Activated gamma-delta T cell treated with anti-CD3 and anti-CD28 coated beads, Interleukin-2, amount 50 U/mL, for 16 hours (primary cell): ENCODE measurements around the gene HSPA5.
"Not testable (repeated sequence)": the region's sequence is repeated elsewhere in the genome, so short reads cannot be mapped to it uniquely, and the experiment has no call there.

Experiments used
- DNase-seq: peaks from one replicate; pipeline ENCODE4 v3.0.0-alpha.2; 2020; ENCODE audit warnings: low read depth

HSPA5 gene

DNA sequence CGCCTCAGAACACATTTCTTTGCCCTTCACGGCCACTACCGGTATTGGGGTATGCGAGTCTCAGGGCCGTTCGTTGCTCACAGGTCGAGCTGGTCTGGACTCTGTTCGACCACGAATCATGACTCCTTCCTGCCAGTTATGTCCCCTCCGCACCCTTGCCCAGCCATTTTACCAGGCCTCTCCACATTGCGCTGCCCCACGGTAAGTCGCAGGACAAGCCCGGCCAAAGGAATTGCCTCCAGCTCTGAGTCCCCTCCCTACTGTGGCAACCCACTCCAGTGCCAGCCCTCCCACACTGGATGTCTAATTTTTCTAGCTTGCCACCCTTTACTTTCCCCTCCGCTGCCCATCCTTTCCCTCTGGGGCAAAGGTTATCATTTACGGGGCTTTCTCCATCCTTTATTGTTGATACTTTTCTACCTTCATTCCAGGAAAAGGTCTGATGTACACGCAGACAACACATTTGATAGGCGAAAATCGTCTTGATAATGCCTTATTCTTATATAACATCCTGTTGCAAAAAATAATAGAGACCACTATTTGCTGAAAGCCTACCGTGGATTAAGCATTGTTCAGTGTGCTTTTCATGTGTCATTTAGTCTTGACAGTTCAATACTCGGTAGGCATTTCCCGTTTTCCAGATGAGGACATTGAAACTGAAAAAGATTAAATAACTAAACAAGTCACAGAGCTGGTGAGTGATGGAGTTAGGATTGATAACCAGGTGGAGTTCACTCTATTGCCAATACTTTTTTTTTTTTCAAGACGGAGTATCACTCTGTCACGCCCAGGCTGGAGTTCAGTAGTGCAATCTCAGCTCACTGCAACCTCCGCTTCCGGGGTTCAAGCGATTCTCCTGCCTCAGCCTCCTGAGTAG is 958 bp upstream of the HSPA5 start:
- DNase-seq: no peak

DNA sequence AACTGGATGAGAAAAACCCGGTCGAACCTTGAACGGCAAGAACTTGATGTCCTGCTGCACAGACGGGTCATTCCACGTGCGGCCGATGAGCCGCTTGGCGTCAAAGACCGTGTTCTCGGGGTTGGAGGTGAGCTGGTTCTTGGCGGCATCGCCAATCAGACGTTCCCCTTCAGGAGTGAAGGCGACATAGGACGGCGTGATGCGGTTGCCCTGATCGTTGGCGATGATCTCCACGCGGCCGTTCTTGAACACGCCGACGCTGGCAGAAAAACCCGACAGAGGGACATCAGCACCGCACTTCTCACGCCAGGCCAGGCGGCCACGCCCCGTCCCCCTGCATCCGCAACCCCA is 519 bp downstream of the HSPA5 start:
- no peak for DNase-seq

DNA sequence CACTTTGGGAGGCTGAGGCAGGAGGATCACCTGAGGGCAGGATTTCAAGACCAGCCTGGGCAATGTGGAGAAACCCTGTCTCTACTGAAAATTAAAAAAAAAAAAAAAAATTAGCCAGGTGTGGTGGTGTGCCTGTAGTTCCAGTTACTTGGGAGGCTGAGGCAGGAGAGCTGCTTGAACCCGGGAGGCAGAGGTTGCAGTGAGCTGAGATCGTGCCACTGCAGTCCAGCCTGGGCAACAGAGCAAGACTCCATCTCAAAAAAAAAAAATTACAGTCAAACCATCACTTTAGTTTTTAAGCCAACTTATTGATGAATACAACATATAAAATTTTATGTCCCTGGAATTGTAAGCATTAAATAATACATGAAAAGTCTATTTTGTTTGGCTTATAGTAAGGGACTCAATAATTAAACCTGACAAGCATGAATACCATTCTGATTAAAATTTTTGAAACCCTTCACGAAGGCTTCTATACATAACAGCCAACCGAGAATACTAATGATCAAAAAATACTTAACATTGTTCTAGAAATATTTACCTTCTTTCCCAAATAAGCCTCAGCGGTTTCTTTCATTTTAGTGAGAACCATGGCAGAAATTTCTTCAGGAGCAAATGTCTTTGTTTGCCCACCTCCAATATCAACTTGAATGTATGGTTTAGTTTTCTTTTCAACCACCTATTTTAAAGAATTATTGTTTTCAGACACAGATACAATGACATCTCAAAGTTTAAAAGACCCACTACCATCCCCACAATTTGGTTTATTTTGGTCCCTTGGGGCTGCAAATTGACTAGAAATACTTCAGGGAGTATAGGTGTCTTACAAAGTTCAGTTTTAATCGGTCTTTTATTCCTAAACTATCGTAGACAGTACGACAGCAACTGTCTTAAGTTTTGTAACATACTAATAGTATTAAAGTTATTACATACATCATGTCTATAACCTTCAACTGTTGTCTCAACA is 1.2 kb downstream of the HSPA5 start:
- no peak for DNase-seq

DNA sequence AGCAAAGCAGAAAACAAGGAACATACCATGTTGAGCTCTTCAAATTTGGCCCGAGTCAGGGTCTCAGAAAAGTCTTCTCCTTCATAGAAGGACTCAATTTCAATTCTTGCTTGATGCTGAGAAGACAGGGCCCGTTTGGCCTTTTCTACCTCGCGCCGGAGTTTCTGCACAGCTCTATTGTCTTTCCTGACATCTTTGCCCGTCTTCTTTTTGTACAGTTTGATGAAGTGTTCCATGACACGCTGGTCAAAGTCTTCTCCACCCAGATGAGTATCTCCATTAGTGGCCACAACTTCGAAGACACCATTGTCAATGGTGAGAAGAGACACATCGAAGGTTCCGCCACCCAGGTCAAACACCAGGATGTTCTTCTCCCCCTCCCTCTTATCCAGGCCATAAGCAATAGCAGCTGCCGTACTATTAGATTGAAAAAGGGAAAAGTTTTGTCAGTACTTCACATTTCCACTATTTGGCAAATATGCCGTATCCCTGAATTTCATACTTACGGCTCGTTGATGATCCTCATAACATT is 2.2 kb downstream of the HSPA5 start:
- no peak for DNase-seq

DNA sequence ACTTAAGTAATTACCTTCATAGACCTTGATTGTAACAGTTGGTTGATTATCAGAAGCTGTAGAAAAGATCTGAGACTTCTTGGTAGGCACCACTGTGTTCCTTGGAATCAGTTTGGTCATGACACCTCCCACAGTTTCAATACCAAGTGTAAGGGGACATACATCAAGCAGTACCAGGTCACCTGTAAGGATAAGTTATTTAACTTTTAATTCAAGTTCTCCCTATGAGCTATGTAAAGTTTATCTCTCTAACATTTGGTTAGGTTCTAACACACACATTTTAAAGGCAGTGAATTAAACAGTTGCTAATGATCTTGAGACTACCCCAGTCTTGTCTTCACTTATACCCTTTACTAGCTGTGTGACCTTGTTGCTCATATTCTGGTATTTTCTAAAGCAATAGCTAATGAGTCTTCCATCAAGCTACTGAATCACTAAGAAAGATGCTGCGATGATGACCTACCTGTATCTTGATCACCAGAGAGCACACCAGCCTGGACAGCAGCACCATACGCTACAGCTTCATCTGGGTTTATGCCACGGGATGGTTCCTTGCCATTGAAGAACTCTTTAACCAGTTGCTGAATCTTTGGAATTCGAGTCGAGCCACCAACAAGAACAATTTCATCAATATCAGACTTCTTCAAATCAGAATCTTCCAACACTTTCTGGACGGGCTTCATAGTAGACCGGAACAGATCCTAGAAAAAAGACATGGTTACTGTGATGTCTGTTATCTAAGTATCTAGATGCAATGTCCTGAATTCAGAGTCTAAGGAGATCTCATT is 2.8 kb downstream of the HSPA5 start:
- no peak for DNase-seq

DNA sequence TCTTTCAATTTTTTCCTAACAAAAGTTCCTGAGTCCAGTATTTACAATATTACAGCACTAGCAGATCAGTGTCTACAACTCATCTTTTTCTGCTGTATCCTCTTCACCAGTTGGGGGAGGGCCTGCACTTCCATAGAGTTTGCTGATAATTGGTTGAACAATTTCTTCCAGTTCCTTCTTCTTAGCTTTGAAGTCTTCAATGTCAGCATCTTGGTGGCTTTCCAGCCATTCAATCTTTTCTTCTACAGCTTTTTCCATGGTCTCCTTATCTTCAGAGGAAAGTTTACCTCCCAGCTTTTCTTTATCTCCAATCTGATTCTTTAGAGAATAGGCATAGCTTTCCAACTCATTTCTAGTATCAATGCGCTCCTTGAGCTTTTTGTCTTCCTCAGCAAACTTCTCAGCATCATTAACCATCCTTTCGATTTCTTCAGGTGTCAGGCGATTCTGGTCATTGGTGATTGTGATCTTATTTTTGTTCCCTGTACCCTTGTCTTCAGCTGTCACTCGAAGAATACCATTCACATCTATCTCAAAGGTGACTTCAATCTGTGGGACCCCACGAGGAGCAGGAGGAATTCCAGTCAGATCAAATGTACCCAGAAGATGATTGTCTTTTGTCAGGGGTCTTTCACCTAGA is 4.5 kb downstream of the HSPA5 start:
- not testable (repeated sequence) for DNase-seq

DNA sequence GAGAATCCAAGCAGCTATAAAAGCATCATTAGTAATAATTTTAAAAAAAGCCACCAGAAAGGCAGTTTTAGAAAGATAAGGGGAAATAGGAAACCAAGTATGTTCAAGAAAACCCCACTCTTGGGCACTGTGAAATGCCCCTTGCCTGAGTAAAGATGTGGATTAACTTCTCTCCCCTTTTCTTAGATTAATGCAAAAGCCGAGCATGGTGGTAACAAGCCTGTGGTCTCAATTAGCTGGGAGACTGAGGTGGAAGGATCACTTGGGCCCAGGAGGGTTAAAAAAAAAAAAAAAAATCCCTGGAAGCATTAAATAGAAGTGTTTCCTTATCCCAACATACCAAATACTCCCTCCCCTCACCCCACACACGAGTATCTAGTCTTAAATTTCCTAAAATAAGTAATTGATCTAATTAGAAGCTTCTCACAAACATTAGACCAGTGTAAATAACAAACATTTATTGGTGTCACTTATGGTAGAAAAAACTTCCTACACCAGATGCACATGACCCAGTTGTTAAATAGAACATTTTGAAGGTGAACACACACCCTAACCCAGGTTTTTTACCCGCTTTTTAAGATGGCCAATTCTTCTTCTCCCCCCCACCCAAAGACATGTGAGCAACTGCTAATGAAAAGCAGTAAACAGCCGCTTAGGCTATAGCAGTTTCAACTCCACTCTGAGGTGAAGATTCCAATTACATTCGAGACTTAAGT is 5.2 kb downstream of the HSPA5 start:
- DNase-seq: no peak

DNA sequence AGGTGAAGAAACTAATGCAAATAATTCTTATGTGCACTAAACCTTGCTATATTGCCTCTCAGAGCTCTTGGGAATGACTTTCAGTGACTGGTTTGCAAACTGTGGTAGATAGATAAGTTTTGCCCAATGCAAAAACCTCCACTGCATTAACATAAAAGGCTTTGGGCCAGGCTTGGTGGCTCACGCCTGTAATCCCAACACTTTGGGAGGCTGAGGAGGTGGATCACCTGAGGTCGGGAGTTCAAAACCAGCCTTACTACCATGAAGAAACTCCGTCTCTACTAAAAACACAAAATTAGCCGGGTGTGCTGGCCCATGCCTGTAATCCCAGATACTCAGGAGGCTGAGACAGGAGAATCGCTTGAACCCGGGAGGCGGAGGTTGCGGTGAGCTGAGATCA is 7.0 kb downstream of the HSPA5 start:
- not testable (repeated sequence) for DNase-seq

DNA sequence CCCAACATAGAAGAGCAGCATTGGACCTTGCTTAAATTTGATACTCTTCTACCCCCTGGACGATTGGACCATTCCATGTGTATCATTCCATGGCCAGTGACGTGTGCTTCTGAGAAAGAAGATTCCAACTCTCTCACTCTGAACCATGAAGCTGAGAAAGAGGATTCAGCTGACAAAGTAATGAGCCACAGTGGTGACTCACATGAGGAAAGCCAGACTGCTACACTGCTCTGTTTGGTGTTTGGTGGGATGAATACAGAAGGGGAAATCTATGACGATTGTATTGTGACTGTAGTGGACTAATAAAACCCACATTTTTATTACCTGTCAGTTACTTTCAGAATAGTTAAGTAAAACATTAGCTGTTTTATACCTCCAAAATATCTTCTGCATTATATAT is 7.5 kb downstream of the HSPA5 start:
- DNase-seq: no peak

DNA sequence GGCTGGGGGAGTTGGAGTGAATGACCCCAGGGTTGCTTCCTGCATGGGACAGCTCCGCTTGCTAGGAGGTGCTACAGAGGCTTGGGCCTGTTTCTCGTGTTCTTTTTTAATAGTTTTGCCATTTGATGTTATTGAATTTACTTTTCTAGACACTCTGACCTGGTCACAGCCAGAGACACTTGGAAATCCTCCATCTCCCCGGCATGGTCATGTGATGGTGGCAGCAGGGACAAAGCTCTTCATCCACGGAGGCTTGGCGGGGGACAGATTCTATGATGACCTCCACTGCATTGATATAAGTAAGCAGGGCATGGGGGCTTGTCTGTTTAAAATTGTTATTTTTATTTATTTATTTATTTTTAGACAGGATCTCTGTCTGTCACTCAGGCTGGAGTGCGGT is 13.4 kb downstream of the HSPA5 start:
- no peak for DNase-seq

DNA sequence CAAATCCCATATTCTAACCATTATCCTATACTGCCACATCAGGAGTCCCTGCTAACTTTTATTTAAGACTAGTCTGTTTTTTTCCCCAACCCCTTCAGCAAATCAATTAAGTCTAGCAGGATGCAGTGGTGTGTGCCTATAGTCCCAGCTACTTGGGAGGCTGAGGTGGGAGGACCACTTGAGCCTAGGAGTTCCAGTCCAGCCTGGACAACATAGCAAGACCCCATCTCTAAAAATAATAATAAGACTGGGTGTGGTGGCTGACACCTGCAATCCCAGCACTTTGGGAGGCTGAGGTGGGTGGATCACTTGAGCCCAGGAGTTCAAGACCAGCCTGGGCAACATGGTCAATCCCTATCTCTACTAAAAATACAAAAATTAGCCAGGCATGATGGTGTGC is 16.3 kb downstream of the HSPA5 start:
- not testable (repeated sequence) for DNase-seq

DNA sequence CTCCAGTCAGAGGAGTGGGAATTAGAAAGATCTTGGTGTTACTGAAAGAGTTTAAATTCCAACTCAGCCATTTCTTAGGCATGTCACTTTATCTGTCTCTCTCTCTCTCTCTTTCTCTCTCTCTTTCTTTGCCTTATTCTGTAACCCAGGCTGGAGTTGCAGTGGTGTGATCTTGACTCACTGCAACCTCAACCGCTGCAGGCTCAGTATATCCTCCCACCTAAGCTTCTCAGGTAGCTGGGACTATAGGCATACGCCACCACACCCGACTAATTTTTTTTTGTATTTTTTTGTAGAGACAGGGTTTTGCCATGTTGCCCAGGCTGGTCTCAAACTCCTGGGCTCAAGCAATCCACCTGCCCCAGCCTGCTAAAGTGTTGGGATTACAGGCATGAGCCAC is 22.5 kb downstream of the HSPA5 start:
- DNase-seq: no peak

DNA sequence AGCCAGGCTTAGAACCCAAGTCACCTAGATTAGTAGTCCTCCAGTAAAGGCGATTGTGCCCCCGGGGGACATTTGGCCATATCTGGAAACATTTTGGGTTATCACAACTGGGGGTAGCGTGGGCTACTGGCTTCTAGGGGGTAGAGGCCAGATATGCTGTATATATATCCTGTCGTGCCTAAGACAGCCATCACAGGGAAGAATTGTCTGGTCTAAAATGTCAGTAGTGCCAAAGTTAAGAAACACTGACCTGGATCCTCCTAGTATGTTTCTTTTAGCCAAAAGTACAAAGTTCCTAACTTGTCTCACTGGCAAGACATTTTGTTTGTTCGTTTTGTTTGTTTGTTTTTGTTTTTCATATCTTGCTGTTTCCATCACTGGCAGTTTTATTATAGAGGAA is 27.0 kb downstream of the HSPA5 start:
- no peak for DNase-seq

DNA sequence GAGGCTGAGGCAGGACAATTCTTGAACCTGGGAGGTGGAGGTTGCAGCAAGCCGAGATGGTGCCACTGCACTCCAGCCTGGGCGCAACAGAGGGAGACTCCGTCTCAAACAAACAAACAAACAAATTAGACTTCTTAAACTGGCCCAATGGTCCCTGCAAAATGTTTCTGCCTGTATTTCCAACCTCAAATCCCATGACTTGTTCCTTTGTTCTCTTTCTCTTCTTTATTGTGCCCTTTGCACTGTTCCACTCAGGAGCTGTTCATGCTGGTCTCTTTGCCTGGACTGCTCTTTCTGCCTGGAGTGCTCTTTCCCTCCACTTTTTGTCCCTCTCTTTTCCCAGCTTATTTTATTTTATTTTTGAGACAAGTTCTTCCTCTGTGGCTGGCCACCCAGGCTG is 36.7 kb downstream of the HSPA5 start:
- no peak for DNase-seq

DNA sequence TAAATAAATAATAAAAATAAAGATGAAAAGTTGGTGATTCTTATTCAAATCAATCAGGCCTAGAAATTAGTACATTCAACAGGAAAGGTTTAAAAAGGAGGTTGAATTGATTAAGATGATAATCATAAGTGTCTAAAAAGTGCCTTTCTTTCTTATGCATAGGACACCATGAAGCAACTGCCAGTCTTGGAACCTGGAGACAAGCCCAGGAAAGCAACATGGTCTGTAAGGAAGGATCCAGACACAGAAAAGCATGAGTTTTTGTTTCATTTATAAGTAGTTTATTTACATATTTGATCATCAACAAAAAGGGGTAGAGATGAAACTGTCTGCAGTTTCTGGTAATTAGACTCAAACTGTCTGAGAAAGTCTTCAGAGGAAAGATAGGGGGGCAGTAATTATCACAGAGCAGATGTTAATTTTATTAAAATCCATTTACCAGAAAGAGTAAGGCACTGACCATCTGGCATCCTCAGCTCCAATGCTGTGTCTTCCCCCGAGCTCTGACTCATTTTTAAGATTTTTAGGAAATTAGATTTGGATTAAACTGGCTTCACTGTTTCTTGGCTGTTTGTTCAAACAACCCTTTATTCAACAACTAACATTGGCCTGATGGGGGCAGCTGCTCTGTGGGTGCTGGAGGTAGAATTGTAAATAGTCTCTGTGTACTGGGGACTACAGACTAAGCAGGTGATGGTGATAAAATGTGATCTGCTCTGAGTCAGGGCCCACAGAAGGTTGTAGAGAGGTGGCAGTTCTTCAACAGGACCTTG is 38.1 kb downstream of the HSPA5 start:
- DNase-seq: no peak

DNA sequence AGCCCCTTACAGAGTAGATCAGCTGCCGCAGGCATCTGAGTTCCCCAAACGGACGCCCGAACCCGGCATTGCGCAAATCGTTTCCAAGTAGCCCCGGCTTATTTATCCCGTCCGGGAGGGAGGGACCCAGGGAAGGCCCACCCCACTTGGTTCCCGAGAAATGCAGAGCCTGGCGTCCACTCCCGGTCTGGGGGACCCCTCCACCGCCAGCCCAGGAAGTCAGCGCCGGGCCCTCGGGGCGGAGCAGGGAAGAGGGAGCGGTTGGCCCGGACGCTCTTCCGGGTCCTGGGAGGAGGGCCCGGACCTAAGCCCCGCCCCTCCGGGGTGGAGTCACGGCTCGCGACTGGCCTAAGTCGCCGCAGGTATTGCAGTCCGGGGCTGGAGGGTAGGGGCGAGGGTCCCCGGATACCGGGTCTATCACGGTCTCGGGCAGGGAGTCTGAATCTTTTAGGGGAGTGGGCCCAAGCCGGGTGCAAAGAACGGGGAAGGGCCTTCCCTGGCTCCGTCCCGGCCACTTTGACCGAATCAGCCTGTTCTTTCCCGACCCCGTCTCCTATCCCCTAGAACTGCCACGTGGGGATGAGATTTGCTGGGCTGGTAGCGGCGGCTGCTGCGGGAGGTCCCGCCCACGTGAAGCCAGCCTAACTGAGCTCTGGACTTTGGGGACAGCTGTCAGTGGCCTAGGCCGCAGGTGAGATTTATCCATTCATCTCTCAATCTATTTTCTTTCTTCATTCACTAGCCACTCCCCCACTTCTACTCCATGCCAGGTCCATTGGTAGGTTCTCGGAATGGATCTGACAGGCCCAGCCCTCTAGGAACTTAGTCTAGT is 40.7 kb downstream of the HSPA5 start, which contains the start of gene RABEPK:
RABEPK (plus strand) TSS at position 327 of the 832 bp plus-strand sequence. CDS start 2,472 bp downstream, outside the sequence.
- DNase-seq: peak; percentile 83

DNA sequence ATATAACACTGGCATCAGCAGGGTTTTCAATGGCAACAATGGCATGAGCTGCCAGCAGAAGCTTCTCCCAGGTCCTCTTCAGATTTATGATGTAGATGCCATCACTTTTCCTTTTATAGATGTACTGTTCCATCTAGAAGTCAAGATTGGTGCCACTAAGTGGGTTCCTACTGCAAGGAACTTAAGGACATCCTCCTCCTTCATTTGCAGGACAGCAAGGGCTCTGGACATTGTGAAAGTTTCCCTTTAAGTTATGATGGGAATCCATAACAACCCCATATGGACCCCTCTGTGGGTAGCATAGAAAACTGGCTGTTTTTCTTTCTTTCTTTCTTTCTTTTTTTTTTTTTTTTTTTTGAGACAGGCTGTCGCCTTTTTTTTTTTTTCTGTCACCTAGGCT is 45.6 kb downstream of the HSPA5 start:
- DNase-seq: not testable (repeated sequence)

DNA sequence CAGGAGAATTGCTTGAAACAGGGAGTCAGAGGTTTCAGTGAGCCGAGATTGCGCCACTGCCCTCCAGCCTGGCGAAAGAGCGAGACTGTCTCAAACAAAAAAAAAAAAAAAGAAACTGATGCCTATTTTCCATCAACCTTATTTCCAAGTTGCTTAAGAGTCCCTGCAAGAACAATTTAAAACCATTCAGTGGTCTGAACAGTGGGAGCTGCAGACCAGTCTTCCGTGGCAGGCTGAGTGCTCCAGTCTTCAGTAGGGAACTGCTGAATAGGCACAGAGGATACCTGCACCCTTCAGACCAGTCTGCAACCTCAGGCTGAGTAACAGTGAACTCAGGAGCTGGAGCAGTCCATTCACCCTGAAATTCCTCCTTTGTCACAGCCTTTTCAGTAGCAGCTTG is 46.7 kb downstream of the HSPA5 start:
- DNase-seq: not testable (repeated sequence)

DNA sequence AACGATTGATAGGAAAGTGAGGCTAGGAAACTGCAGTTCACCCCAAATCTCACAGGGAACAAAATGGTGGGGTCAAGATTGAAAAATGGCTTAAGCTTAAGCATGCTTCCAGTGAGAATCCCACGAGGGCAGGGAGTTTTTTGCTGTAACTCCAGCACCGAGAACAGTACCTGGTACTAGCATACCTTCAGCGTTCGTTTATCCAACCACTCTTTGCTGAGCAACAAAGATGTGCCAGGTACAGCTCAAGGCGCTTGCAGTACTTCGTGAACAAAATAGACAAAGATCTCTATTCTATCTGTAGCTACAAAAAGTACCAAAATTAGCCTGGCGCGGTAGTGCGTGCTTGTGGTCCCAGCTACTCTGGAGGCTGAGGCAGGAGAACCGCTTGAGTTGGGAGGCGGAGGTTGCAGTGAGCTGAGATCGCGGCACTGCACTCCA is 50.8 kb downstream of the HSPA5 start:
- DNase-seq: no peak
